SK-N-SH treated with all-trans-retinoic acid at 6 μM for 48 hours (cell line): ENCODE data around the gene VRK3.

Experiments used
- ARNTL ChIP-seq: fragments of 450-650 bp; formaldehyde crosslinking; IDR thresholded peaks from 2 replicates; pipeline ENCODE4 v1.5.0; 2020; ENCODE audit warnings: low read depth, mild to moderate bottlenecking, moderate library complexity, borderline replicate concordance
- ESRRG ChIP-seq: fragments of 250-450 bp; sonication (Bioruptor Pico); IDR thresholded peaks from 2 replicates; pipeline ENCODE4 v1.6.1; 2021; ENCODE audit warnings: mild to moderate bottlenecking
- RARB ChIP-seq: fragments of 250-450 bp; sonication (Bioruptor Pico); IDR thresholded peaks from 2 replicates; pipeline ENCODE4 v1.8.0; 2021; ENCODE audit warnings: mild to moderate bottlenecking, moderate library complexity
- ZFP3 ChIP-seq: fragments of 250-450 bp; sonication (Bioruptor Pico); IDR thresholded peaks from 2 replicates; pipeline ENCODE4 v1.5.0; 2020; ENCODE audit warnings: mild to moderate bottlenecking, moderate library complexity
- ZFP30 ChIP-seq: fragments of 450-650 bp; formaldehyde crosslinking; IDR thresholded peaks from 2 replicates; pipeline ENCODE4 v1.5.0; 2022; ENCODE audit warnings: mild to moderate bottlenecking, moderate library complexity
- ZNF565 ChIP-seq: fragments of 450-650 bp; formaldehyde crosslinking; conservative IDR thresholded peaks from 2 replicates; pipeline ENCODE4 v1.5.0; 2020; ENCODE audit warnings: low read depth, mild to moderate bottlenecking, moderate library complexity
- TF ChIP-seq, protein P1 (sequence below): fragments of 250-450 bp; sonication (Bioruptor Pico); IDR thresholded peaks from 2 replicates; pipeline ENCODE4 v1.5.0; 2020; ENCODE audit warnings: mild to moderate bottlenecking, moderate library complexity
- TF ChIP-seq, protein P2 (sequence below): fragments of 250-450 bp; sonication (Bioruptor Pico); IDR thresholded peaks from 2 replicates; pipeline ENCODE4 v1.5.1; 2020; ENCODE audit warnings: low read depth, mild to moderate bottlenecking, moderate library complexity

DNA sequence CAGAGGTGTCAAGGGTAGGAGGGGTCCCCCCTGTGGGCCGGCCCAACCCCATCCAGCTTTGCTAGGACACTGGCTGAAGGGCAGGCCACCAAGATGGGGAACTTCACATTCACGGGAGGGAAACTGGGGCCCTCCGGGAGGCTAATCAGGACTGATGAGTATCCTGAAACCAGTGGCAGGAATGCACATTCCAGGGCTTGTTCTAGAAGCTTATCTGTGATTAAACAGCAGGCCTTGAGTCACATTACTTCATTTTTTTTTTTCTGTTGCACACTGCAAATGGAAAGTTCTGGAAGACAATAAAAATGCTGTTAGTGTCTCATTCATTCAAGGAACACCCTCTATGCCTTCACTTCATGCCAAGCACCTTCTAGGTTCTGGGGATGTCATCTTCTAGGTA, 48.7 kb downstream of the VRK3 start:
- TF ChIP-seq, protein P1, sequence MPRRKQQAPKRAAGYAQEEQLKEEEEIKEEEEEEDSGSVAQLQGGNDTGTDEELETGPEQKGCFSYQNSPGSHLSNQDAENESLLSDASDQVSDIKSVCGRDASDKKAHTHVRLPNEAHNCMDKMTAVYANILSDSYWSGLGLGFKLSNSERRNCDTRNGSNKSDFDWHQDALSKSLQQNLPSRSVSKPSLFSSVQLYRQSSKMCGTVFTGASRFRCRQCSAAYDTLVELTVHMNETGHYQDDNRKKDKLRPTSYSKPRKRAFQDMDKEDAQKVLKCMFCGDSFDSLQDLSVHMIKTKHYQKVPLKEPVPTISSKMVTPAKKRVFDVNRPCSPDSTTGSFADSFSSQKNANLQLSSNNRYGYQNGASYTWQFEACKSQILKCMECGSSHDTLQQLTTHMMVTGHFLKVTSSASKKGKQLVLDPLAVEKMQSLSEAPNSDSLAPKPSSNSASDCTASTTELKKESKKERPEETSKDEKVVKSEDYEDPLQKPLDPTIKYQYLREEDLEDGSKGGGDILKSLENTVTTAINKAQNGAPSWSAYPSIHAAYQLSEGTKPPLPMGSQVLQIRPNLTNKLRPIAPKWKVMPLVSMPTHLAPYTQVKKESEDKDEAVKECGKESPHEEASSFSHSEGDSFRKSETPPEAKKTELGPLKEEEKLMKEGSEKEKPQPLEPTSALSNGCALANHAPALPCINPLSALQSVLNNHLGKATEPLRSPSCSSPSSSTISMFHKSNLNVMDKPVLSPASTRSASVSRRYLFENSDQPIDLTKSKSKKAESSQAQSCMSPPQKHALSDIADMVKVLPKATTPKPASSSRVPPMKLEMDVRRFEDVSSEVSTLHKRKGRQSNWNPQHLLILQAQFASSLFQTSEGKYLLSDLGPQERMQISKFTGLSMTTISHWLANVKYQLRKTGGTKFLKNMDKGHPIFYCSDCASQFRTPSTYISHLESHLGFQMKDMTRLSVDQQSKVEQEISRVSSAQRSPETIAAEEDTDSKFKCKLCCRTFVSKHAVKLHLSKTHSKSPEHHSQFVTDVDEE (CRISPR knock-in tag): no peak
- TF ChIP-seq ZFP30 (CRISPR knock-in tag) (no peak), ARNTL (no peak), ZFP3 (CRISPR knock-in tag) (no peak), ESRRG (CRISPR knock-in tag) (no peak), RARB (no peak), ZNF565 (CRISPR knock-in tag) (no peak)
- TF ChIP-seq, protein P2, sequence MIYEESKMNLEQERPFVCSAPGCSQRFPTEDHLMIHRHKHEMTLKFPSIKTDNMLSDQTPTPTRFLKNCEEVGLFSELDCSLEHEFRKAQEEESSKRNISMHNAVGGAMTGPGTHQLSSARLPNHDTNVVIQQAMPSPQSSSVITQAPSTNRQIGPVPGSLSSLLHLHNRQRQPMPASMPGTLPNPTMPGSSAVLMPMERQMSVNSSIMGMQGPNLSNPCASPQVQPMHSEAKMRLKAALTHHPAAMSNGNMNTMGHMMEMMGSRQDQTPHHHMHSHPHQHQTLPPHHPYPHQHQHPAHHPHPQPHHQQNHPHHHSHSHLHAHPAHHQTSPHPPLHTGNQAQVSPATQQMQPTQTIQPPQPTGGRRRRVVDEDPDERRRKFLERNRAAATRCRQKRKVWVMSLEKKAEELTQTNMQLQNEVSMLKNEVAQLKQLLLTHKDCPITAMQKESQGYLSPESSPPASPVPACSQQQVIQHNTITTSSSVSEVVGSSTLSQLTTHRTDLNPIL (CRISPR knock-in tag): no peak
